Activated CD4-positive, alpha-beta T cell treated with anti-CD3 and anti-CD28 coated beads, Interleukin-2, amount 50 U/mL, for 16 hours (primary cell): ENCODE measurements around the gene CTCF.
"Not testable (repeated sequence)": the region's sequence is repeated elsewhere in the genome, so short reads cannot be mapped to it uniquely, and the experiment has no call there.

Experiments used
- DNase-seq: peaks from one replicate; pipeline ENCODE4 v3.0.0-alpha.2; 2020

CTCF gene

DNA sequence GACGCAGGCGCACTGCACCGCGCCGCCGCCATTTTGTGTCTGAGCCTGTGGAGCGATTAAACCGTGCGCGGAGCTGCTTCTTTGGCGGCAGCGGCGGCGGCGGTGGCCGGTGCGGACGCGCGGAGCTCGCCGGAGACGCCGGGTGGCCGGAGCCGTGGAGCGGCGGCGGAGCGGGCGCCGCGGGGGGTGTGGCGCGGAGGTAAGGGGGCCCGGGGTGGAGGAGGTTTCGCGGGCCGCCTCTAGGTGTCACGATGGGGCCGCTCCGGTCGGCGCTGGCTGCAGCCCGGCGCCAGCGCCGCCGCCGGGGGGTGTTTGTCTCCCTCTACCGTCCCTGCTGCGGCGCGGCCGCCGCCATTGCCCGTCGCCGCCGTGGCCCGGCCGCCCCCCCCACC, at the start of gene CTCF:
Gene CTCF (plus strand): TSS at position 1 of the 392 bp plus-strand sequence. CDS start 48,307 bp downstream, outside the sequence.
- DNase-seq: peak; percentile 82

DNA sequence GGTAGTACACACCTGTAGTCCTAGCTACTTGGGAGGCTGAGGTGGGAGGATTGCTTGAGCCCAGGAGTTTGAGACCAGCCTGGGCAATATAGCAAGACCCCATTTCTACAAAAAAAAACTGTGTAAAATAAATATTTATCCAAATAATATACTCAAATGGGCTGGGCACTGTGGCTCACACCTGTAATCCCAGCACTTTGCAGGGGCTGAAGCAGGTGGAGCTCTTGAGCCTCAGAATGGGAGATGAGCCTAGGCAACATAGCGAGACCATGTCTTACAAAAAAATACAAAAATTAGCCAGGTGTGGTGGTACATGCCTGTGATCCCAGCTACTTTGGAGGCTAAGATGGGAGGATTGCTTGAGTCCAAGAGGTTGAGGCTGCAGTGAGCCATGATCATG, 48.4 kb upstream of the CTCF start:
- not testable (repeated sequence) for DNase-seq

- DNase-seq: peak; percentile 85
Measured at GRCh38 chr16:67514382-67514828, 47.9 kb upstream of the CTCF start.

DNA sequence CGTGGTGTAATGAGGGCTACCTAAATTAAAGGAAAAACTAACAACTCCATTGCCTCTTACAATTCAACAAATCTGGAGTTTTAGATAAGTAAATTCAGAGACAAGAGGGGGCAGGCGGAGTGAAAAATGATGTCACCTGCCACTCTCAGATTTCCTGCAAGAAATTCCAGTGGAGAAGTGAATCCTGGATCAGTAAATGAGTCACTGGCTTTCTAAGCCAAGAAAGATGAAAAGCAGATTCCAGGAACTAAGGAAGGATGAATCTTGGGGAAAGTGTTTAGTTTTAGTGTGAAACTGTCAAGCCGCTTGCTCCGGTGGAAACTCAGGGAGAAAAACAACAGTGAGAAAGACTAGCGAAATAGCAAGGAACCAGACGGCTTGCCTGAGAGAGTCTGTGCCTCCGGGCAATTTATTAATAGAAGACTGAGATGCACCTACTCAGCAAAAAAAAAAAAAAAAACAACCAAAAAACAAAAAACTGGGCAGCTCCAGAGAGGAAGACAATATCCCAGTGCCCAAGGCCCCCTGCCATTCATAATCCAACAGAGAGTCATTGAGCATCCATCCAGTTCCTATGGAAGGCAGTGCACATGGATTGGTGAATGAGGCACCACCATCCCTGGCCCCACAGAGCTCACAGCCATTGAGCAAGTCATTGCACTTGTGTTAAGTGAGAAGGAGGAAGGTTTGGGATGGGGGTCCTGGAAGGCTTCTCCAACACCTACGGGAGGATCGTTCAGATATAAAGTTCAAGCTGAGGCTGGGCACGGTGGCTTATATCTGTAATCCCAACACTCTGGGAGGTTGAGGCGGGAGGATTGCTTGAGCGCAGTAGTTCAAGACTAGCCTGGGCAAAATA, 45.8 kb upstream of the CTCF start:
- DNase-seq: no peak

- DNase-seq: no peak
Measured at GRCh38 chr16:67517155-67517445, 45.2 kb upstream of the CTCF start.

GRCh38 chr16:67517661-67518423, 44.5 kb upstream of the CTCF start:
- DNase-seq: no peak

- DNase-seq: no peak
Measured at GRCh38 chr16:67518676-67519075, 43.6 kb upstream of the CTCF start.

DNA sequence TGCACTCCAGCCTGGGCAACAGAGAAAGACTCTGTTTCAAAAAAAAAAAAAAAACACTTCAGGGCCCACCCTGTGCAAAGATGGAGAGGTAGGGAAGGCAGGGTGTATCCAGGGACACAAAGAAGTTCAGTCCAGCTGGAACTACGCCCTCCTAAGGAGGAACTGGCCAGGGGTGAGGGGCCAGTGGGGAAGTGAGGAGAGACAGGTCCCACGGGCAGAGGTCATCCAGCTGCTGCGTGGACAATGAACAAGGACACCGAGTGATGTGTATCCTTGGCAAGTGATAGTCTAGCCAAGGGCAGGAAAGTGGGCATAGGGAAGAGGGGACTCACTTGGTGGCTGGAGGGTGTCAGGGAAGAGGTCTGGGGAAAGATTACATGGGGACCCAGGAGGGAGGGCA, 43.1 kb upstream of the CTCF start:
- DNase-seq: no peak

GRCh38 chr16:67521095-67521804, 41.1 kb upstream of the CTCF start:
- DNase-seq: peak; percentile 97

DNA sequence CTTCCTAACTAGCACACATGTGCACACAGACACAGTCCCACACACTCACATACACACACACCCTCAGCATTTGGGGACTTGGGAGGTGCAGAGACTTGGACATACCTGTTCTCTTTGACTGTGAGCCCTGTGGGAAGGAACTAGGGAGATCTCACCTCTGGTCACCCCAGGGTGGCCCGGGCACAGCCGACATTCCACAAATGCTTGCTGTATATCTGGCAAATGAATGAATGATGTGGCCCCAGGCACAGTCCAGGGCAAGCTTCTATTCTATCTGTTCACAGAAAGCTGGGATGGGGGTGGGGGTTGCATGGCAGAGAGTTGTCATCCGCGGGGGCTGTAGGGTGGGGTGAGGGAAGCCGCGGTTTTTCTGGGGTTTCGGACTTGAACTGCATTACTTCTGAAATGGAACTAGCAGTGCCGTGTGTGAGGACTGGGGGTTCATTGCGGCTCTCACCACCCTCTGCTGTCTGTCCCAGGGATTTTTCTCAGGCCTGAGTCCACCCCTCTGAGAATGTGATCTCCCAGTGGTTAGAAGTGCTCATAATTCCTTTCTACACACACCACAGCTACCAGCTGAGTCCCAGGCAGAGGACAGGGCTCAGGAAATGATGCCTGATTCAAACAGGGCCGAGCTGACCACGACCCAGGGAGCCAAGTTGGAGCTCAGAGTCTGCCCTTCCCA, 37.0 kb upstream of the CTCF start:
- DNase-seq: no peak

DNA sequence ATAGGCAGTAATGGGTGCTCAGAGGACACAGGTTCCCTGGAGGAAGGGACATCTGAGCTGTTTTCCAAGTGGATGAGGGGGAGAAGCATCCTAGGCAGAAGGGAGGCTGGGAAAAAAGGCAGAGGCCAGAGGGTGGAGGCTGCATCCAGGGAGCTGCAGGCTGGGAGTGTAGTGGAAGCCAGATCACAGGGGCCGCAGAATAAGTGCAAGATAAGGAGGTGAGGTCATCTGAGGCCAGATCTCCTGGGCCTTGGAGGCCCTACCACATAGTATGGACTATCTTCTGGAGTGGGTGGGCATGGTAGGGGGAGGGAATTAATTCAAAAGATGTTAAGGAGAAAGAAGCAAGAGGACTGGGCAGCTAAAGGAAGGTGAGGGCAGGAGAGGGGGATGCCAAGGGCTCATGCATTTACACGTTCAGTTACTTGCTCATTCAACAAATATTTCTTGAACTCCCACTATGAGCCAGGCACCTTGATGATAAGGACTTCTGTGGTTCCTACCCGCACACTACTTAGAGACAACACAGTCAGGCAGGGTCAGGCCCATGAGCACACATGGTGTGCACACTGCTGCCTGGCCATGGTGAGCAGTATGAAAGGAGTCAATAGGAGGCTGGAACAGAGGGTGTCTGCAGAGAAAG, 36.1 kb upstream of the CTCF start:
- DNase-seq: no peak

DNA sequence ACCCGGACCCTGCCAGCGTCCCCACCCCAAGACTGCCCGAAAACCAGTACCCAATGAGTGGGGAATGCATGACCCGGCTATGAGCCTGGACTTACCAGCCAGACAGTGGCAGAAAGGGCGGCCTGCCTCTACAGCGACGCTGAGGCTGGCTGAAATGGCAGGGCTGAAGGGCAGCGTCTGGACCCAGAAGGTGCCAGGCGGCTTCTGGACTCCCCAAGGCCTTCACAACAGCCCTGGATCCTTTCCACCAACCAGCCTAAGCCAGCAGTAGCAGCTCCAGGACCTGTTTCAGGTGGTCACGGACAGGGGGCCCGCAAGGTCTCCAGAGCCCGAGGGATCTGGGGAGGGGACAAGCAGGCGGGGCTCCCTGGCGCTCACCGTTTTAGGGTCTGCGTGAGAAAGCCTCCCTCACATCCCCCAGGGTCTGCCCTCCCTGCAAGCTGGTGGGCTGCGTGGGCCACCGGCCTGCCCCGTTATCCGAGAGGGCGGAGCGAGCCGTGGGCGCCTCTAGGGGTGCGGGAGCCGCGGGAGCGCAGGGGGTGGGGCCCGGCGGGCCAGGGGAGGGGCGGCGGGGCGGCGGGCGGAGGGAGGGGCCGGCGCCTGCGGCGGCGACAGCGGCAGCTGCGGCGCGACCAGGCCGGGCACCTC, 34.0 kb upstream of the CTCF start, which contains the start of gene RIPOR1:
Gene RIPOR1 (plus strand): TSS at position 608 of the 648 bp plus-strand sequence. CDS start 9,618 bp downstream, outside the sequence.
- DNase-seq: no peak

- no peak for DNase-seq
Measured at GRCh38 chr16:67528870-67529581, 33.3 kb upstream of the CTCF start.

GRCh38 chr16:67529582-67530012, 32.7 kb upstream of the CTCF start:
- DNase-seq: no peak

- no peak for DNase-seq
Measured at GRCh38 chr16:67530013-67530939, 32.0 kb upstream of the CTCF start.

GRCh38 chr16:67531247-67531646, 31.1 kb upstream of the CTCF start:
- DNase-seq: no peak

GRCh38 chr16:67533024-67533560, 29.2 kb upstream of the CTCF start:
- DNase-seq: no peak

DNA sequence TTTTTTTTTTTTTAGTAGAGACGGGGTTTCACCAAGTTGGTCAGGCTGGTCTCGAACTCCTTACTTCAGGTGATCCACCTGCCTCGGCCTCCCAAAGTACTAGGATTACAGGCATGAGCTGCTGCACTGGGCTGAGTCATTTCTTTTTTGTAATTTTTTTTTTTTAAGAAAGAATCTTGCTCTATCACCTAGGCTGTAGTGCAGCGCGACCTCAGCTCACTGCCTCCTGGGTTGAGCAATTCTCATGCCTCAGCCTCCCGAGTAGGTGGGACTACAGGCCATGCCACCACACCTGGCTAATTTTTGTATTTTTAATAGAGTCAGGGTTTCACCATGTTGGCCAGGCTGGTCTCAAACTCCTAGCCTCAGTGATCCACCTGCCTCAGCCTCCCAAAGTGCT, 28.3 kb upstream of the CTCF start:
- not testable (repeated sequence) for DNase-seq

- no peak for DNase-seq
Measured at GRCh38 chr16:67534431-67534830, 27.9 kb upstream of the CTCF start.

DNA sequence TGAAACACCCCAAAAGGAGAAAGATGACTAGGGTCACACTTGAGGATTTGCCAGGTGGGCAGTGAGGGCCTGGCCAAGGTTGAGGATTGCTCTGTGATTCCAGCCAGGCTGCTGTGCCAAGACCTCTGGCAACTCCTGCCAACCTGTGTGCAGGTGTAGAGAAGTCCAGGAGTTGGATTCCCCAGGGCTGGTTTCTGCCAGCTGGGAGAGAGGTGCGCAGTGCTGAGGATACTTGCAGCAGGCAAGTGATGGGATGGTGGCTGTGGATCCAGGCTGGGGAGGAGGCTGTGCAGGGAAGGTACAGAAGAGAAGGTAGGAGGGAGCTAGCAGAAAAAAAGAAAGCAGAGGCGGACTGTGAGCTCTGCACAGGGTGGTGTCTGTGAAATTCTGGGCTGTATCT, 27.1 kb upstream of the CTCF start:
- DNase-seq: no peak
